Measurements from ENCODE around the gene CFAP100.

Gene CFAP100

DNA sequence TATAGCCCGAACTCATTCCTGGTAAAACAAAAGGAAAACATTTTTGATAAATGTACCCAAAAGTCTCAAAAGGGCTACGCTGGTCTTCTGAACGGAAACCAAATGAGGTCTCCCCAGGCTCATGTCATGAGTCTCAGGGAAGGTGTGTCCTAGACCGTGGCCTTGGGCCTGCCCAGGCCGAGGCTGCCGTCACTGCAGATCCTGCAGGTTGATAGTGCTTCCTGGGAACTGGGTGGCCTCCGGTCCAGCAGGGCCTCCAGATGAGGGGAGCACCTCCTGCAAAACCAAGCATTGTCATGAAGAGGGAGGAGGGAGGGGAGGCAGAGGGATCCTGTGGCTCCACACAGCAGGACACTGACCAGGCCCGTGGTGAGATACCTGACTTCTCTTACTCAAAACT lies 43.5 kb downstream of the CFAP100 start:
- peaks cover 0 to 83% of the 10 kb centered on the region in 2 experiments; a peak in 1 of 3 replicates for H3K36me3 ChIP-seq (ENCODE audit: control insufficient read depth in 2 of 2, insufficient read depth in 1 of 2, low read length in 2 of 2)
- no peaks in the 10 kb centered on the region for H3K9me3 ChIP-seq (ENCODE audit: control insufficient read depth, insufficient read depth, low read depth, low read length)
- ChIA-PET POLR2A (no interaction called here), CTCF (no interaction called here)
- H3K27ac ChIP-seq (ENCODE audit: extremely low read depth, low read depth, low read length): no peak overlapping the region
- no peaks in the 10 kb centered on the region for H3K4me1 ChIP-seq (ENCODE audit: control insufficient read depth, insufficient read depth, low read length)
- TF ChIP-seq OVOL3 (tag by site-specific recombination; IDR thresholded peaks at IDR 0.05): no peak
- TF ChIP-seq ZNF658 (tag by site-specific recombination; IDR thresholded peaks at IDR 0.05): no peak
- TF ChIP-seq, protein P1, sequence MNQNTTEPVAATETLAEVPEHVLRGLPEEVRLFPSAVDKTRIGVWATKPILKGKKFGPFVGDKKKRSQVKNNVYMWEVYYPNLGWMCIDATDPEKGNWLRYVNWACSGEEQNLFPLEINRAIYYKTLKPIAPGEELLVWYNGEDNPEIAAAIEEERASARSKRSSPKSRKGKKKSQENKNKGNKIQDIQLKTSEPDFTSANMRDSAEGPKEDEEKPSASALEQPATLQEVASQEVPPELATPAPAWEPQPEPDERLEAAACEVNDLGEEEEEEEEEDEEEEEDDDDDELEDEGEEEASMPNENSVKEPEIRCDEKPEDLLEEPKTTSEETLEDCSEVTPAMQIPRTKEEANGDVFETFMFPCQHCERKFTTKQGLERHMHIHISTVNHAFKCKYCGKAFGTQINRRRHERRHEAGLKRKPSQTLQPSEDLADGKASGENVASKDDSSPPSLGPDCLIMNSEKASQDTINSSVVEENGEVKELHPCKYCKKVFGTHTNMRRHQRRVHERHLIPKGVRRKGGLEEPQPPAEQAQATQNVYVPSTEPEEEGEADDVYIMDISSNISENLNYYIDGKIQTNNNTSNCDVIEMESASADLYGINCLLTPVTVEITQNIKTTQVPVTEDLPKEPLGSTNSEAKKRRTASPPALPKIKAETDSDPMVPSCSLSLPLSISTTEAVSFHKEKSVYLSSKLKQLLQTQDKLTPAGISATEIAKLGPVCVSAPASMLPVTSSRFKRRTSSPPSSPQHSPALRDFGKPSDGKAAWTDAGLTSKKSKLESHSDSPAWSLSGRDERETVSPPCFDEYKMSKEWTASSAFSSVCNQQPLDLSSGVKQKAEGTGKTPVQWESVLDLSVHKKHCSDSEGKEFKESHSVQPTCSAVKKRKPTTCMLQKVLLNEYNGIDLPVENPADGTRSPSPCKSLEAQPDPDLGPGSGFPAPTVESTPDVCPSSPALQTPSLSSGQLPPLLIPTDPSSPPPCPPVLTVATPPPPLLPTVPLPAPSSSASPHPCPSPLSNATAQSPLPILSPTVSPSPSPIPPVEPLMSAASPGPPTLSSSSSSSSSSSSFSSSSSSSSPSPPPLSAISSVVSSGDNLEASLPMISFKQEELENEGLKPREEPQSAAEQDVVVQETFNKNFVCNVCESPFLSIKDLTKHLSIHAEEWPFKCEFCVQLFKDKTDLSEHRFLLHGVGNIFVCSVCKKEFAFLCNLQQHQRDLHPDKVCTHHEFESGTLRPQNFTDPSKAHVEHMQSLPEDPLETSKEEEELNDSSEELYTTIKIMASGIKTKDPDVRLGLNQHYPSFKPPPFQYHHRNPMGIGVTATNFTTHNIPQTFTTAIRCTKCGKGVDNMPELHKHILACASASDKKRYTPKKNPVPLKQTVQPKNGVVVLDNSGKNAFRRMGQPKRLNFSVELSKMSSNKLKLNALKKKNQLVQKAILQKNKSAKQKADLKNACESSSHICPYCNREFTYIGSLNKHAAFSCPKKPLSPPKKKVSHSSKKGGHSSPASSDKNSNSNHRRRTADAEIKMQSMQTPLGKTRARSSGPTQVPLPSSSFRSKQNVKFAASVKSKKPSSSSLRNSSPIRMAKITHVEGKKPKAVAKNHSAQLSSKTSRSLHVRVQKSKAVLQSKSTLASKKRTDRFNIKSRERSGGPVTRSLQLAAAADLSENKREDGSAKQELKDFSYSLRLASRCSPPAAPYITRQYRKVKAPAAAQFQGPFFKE (tag by site-specific recombination; IDR thresholded peaks at IDR 0.05; ENCODE audit: borderline replicate concordance): no peak
- no peak for TF ChIP-seq ZNF664 (tag by site-specific recombination; IDR thresholded peaks at IDR 0.05)
- TF ChIP-seq, protein P2, sequence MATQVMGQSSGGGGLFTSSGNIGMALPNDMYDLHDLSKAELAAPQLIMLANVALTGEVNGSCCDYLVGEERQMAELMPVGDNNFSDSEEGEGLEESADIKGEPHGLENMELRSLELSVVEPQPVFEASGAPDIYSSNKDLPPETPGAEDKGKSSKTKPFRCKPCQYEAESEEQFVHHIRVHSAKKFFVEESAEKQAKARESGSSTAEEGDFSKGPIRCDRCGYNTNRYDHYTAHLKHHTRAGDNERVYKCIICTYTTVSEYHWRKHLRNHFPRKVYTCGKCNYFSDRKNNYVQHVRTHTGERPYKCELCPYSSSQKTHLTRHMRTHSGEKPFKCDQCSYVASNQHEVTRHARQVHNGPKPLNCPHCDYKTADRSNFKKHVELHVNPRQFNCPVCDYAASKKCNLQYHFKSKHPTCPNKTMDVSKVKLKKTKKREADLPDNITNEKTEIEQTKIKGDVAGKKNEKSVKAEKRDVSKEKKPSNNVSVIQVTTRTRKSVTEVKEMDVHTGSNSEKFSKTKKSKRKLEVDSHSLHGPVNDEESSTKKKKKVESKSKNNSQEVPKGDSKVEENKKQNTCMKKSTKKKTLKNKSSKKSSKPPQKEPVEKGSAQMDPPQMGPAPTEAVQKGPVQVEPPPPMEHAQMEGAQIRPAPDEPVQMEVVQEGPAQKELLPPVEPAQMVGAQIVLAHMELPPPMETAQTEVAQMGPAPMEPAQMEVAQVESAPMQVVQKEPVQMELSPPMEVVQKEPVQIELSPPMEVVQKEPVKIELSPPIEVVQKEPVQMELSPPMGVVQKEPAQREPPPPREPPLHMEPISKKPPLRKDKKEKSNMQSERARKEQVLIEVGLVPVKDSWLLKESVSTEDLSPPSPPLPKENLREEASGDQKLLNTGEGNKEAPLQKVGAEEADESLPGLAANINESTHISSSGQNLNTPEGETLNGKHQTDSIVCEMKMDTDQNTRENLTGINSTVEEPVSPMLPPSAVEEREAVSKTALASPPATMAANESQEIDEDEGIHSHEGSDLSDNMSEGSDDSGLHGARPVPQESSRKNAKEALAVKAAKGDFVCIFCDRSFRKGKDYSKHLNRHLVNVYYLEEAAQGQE (tag by site-specific recombination; IDR thresholded peaks at IDR 0.05): no peak
- no peak for TF ChIP-seq MEIS1 (CRISPR knock-in tag; IDR thresholded peaks at IDR 0.05; ENCODE audit: borderline replicate concordance)
- TF ChIP-seq, protein P3, sequence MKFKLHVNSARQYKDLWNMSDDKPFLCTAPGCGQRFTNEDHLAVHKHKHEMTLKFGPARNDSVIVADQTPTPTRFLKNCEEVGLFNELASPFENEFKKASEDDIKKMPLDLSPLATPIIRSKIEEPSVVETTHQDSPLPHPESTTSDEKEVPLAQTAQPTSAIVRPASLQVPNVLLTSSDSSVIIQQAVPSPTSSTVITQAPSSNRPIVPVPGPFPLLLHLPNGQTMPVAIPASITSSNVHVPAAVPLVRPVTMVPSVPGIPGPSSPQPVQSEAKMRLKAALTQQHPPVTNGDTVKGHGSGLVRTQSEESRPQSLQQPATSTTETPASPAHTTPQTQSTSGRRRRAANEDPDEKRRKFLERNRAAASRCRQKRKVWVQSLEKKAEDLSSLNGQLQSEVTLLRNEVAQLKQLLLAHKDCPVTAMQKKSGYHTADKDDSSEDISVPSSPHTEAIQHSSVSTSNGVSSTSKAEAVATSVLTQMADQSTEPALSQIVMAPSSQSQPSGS (tag by site-specific recombination; IDR thresholded peaks at IDR 0.05; ENCODE audit: low read depth): no peak
- TF ChIP-seq ZNF610 (tag by site-specific recombination; IDR thresholded peaks at IDR 0.05; ENCODE audit: borderline replicate concordance): no peak
- TF ChIP-seq, protein P4, sequence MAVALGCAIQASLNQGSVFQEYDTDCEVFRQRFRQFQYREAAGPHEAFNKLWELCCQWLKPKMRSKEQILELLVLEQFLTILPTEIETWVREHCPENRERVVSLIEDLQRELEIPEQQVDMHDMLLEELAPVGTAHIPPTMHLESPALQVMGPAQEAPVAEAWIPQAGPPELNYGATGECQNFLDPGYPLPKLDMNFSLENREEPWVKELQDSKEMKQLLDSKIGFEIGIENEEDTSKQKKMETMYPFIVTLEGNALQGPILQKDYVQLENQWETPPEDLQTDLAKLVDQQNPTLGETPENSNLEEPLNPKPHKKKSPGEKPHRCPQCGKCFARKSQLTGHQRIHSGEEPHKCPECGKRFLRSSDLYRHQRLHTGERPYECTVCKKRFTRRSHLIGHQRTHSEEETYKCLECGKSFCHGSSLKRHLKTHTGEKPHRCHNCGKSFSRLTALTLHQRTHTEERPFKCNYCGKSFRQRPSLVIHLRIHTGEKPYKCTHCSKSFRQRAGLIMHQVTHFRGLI (tag by site-specific recombination; IDR thresholded peaks at IDR 0.05): no peak
- TF ChIP-seq ZNF776 (tag by site-specific recombination; IDR thresholded peaks at IDR 0.05; ENCODE audit: borderline replicate concordance): no peak
- TF ChIP-seq ZNF529 (tag by site-specific recombination; IDR thresholded peaks at IDR 0.05; ENCODE audit: insufficient replicate concordance): no peak
- no peak for TF ChIP-seq ZNF76 (tag by site-specific recombination; IDR thresholded peaks at IDR 0.05; ENCODE audit: borderline replicate concordance, low read depth)
- TF ChIP-seq ZNF391 (tag by site-specific recombination; IDR thresholded peaks at IDR 0.05; ENCODE audit: borderline replicate concordance, low read depth): no peak
- TF ChIP-seq ZNF571 (tag by site-specific recombination; IDR thresholded peaks at IDR 0.05): no peak
- H3K4me3 ChIP-seq (ENCODE audit: low read depth, low read length): no peak overlapping the region
